Renal pelvis (tissue), 4 donors: ENCODE measurements around the gene KPNA6. TPM values are rescaled to one million over a fixed set of nuclear protein-coding genes. Genes with fewer than 3 reads are reported as not detected.
A peak's percentile ranks its signal among the peaks of the same experiment; 100 is the strongest.

Experiments
- DNase-seq: peaks from one replicate; pipeline ENCODE4 v3.0.0-alpha.2; 2013
- polyA plus RNA-seq, 3 donors: library from polyadenylated mRNA; unstranded; fragments of 120-200 nt; gene quantifications; one replicate each; pipeline ENCODE4 v1.2.1, GENCODE V29; 2013; ENCODE audit not compliant: insufficient read length in 3 of 3

Gene KPNA6
- polyA plus RNA-seq, 3 donors: 26.4 to 38.7 (median 38.0) TPM

DNA sequence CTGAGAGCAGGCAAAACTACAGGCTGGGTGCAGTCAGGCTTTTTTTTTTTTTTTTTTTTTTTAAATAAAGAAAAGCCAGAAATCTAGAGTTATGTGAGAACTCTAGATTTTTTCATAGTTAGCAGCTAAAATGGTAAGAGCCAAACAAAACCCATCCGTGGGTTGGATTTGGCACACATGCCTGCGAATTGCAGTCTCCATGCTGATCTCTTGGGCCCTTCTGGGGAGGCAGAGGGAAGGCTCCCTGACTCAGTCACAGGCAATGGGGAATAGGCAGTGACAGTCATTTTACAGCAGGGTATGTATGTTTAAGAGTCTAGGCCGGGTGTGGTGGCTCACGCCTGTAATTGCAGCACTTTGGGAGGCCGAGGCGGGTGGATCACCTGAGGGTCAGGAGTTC is 74.2 kb downstream of the KPNA6 start:
- no peak for DNase-seq

DNA sequence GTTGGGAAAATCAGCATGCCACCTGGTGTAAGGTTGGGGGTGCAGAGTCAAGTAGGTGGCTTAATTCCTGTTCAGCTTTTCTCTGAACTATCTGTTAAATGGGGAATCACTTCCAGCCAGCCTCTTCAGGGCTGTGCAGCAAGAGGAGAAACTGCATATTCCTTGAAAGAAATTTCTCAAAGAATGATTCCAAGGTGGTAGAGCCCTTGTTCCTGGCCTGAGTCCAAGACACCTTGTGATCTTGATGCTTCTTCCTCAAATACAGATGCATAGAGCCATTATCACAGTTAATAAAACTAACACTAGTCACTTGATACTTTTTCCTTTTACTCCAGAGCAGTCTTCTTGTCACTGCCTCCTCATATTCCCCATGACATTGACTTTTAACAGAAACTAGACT is 76.8 kb downstream of the KPNA6 start:
- no peak for DNase-seq

DNA sequence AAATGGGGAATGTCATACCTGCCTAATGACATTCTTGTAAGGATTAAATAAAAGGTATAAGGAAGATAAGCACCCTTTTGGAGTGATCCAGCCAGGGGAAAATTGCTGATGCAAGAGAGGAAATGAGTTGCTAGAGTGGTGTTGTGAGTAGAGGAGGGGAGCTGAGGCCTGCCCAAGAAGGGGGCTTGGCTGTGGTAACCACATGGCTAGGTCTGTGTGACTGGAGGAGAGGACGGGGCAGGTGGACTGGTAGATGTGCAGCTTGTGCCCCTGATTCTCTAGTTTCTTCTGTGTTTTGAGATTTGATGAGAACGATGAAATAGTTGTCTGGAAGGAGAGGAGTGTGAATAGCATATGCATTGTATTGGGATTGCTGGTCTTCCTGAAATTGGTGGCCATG is 78.2 kb downstream of the KPNA6 start:
- no peak for DNase-seq

DNA sequence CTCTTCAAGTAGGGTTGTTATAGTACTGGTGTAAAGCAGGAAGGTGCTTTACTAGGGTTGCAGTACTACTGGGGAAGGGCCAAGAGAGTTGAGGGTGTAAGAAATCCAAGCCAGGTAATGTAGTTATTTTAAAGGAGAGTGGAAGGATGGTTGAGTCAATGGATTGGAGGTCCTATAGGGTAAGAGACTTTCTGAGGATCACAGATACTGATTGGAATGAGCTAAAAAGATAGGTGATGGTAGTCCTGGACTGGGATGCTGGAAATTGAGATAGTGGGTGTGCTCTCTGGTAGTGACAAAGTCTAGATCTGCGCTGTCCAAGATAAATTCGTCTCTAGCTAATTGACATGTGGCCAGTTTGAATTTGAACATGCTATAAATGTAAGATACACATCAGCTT is 78.6 kb downstream of the KPNA6 start:
- DNase-seq: no peak

DNA sequence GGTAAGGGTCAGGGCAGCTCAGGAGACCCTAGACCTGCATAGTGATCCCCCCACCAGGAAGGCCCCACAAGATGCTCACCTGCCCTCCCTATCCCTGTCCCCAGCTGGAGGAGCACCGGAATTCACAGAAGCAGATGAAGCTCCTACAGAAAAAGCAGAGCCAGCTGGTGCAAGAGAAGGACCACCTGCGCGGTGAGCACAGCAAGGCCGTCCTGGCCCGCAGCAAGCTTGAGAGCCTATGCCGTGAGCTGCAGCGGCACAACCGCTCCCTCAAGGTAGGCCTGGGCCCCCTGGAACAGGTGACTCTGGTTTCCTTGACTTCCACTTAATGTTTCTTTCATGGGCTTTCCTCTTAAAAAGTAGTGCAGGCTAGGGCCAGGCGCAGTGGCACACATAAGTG is 80.0 kb downstream of the KPNA6 start:
- no peak for DNase-seq

DNA sequence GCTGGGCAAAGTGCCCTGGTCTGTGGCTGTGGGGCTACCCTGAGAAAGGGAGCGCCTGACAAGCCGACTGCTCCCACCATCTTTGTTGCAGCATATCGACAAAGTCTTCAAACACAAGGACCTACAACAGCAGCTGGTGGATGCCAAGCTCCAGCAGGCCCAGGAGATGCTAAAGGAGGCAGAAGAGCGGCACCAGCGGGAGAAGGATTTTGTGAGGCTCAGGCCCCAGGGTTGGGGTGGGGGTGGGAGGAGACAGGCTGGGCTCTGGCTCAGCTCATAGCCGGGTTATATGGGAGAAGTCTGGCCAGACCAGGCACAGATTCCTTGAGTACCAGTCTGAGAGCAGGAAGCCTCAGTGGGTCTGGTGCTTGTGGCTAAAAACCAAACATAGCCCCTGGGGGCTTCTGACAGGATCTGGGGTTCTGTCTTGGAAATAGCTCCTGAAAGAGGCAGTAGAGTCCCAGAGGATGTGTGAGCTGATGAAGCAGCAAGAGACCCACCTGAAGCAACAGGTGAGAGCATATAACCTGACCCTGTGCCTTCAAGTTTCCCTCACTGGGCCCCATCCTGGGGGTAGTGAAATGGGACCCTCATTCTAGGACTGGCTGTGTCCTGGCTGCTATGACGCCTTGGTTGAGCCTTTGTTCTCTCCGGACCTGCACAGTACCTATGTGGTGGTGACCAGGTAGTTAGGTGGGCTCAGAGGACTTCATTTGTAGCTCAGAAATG is 84.5 kb downstream of the KPNA6 start:
- no peak for DNase-seq

GRCh38 chr1:32194984-32195383 is 87.1 kb downstream of the KPNA6 start:
- no peak for DNase-seq

DNA sequence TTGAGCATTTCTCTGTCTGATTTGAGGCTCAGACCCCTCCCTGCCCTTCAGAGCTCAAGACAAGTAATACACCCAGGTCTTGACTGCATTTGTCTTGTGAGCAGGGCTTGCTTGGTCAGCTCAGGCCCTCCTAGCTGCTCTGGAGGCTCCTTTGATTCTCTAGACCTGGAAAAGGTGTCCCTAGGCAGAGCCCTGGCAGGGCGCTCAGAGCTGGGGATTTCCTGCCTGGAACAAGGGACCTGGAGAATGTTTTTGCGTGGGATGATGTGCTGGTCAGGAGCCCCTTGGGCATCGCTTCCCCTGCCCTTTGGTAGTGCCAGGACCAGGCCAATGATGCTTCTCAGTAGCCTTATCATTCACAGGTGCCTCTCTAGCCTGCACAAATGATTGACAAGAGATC is 87.7 kb downstream of the KPNA6 start:
- DNase-seq: no peak

DNA sequence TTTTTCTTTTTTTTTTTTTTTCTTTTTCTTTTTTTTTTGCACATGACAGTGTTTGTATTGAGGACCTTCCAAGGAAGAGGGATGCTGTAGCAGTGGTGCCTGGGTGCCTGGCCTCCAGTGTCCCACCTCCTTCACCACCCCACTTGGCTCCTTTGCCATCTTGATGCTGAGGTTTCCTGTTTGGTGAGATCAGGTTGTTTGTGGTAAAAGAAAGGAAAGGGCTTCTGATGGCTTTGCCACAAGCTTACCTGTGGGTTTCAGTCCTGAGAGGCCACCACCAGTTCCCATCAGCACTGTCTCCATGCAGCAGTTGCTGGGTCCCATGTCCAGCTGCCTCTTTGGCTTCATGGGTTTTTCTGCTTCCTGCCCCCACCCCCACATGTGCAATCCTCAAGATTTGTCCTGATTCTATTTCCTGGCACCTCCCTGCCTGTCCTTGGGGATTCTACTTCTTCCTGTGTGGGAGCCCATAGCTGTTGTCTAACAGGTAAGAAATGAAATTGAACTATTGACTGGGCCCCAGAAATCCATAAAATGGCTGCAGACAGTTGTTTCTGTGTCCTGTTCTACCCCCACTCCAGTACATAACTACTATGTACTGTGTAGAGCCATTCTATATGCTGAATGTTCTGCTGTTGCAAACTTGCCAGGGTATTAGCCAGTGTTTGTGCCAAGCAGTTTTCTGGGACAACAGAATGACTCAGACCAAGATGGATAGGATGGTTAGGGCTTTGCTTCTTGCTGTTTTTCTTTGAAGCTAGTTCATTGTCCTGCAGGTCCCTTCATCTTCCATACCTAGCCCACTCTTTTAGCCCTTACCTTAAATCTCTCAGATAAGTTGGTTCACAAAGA is 88.3 kb downstream of the KPNA6 start:
- no peak for DNase-seq

DNA sequence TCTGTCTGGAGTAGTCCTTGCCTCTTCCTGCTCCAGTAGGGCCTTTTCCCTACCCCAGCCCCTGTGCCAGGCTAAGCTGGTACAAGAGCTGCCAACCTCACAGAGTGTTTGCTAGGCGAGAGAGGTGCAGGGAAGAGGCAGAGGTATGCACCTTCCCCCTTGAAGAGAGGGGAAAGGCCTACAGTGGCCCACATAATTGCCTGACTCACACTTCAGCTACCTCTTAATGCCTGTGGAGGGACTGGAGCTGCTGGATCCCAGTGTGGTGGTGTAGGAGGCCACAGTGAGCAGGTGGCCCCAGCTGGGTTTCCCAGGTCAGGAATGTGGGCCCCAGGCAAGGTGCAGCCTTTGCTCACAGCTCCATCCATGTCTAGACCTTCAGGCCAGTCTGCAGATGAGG is 89.2 kb downstream of the KPNA6 start:
- no peak for DNase-seq

DNA sequence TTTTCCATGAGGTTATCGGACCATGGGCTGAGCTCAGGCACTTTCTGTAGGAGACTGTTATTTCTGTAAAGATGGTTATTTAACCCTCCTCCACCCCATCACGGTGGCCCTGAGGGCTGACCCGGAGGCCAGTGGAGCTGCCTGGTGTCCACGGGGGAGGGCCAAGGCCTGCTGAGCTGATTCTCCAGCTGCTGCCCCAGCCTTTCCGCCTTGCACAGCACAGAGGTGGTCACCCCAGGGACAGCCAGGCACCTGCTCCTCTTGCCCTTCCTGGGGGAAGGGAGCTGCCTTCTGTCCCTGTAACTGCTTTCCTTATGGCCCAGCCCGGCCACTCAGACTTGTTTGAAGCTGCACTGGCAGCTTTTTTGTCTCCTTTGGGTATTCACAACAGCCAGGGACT is 90.0 kb downstream of the KPNA6 start:
- DNase-seq: no peak

DNA sequence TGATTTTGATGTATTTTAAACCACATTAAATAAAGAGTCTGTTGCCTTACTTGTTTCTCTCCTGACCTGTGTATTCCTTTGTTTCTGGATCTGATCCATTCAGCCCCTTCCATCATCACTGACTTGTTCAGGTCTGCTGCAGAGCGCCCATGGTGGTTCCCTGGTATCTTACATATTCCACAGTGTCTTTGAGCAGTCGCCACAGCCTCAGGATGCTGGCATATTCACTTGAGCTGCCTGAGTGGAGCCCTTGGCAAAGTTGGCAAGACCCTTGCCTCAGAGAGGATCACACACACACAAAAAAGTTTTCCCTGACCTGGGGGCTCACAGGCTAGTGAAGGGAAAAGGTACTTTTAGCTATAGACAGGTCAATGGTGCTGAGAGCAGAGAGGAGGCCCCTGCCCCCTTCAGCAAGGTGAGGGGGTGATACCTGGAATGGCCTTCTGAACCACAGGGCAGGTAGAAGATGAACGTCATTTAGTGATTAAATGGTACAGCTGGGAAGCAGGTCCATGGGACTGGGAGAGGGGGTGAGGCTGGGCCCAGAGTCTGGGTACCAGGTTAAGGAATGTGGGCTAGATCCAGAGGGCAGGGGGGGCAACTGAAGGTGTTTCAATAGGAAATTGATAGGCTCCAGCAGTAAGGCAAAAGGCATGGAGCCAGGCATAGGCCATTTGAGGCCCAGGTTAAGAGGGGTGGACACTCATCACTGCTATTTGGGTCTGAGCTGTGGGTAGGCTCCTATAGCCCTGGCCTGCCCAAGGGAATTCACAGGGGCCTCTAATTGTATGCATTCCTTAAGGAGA is 90.6 kb downstream of the KPNA6 start:
- no peak for DNase-seq

- no peak for DNase-seq
These were observed 91.3 kb downstream of the KPNA6 start for GRCh38 chr1:32199043-32199716.

GRCh38 chr1:32199717-32200072 is 91.8 kb downstream of the KPNA6 start:
- no peak for DNase-seq

- peak; percentile 70 for DNase-seq
These were observed 92.6 kb downstream of the KPNA6 start, which contains the start of gene CCDC28B for GRCh38 chr1:32200226-32201010. TSS of gene CCDC28B (plus strand) at chr1:32200595. CDS start at chr1:32201936, 1,341 bp downstream.

GRCh38 chr1:32201011-32201855 is 93.4 kb downstream of the KPNA6 start:
- DNase-seq: peak; percentile 61

GRCh38 chr1:32204943-32205361 is 97.1 kb downstream of the KPNA6 start:
- DNase-seq: no peak

DNA sequence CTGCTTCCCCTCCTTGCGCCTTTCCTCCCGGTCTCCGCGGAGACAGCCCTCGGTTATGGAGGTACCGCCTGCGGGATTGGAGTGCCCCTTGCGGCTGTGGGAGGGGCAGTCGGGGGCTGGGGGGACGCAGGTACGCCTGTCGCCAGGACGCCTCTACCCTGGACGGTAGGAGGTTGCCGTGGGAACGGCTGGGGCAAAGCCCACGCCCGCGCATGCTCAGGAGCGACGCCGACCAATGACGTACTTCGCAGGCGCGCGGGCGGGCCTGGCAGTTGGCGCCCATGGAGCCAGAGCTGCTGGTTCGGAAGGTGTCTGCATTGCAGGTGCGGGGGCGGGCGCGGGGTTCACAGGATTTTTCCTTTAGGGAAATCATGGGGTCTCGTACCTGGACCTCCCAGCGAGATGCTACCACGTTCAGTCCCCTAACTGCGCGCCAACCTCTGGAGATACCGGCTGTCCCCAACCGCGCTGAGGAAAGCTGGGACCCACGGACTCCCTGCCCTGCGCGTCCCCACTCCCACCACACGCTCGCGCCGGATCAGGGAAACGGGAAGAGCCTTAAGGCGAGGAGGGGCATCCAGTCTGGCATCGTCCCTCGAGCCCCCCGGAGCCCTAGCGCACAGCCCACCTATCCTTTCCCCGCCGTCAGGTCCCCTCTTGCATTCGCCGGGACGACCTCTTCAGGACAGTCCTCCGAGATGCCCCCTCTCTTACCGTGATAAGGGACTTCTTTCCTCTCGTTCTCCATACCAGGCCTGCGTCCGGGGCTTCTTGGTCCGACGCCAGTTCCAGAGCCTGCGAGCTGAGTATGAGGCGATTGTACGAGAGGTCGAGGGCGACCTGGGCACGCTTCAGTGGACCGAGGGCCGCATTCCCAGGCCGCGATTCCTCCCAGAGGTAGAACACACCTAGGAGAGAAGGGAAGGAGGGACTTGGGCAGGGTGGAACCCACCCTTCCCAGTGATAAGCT is 97.8 kb downstream of the KPNA6 start, which contains the start of gene IQCC:
Gene IQCC, plus strand, starts transcription at position 271 of the 970 bp plus-strand sequence. Its CDS starts 11 bp downstream, at position 282.
- peak; percentile 92 for DNase-seq

- no peak for DNase-seq
These were observed 100.6 kb downstream of the KPNA6 start for GRCh38 chr1:32208469-32208868.
